AG09319 (cell line): Measurements from ENCODE around the gene PFKP.

Source experiments
- DNase-seq: peaks from one replicate; pipeline ENCODE4 v3.0.0-alpha.2; 2010; ENCODE audit warnings: low read depth; ENCODE audit errors: extremely low read depth
- TF ChIP-seq, protein P1 (sequence below): IDR thresholded peaks from 2 replicates; pipeline ENCODE4 v1.5.1; 2011; ENCODE audit warnings: low read depth, mild to moderate bottlenecking, inconsistent platforms, low read length, moderate library complexity

The PFKP gene

DNA sequence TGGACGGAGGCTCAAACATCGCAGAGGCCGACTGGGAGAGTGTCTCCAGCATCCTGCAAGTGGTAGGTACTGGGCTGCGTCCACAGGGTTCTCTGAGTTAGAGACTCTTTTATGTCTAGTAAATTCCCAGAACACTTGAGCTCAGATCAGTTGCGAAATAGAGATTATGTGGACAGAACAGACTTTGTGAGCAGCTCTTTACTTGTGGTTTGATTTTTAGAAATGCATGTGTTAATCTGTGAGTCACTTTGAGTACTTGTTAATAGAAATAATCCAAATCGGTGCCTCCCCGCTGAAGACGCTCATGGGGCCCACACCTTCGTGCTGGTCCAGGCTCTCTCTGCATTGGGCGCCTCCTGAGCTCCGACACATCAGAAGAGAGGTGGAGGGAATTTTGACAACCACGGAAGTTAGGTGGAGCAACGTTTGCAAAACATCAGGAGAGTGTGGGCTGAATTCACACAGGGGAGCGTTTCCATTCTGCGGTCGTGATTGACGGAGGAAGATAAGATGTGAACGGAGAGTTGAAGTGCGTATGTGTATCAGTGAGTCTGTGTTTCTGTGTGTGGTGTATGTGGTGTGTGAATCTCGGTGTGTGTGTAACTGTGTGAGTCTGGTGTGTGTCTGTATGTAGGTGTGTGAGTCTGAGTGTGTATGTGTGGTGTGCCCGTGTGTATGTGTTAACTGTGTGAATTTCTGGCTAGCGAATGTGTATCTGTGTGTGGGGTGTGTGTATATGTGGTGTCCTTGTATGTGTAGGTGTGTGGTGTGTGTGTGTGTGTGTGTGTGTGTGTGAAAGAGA, 32.1 kb downstream of the PFKP start:
- no peak for DNase-seq
- TF ChIP-seq, protein P1, sequence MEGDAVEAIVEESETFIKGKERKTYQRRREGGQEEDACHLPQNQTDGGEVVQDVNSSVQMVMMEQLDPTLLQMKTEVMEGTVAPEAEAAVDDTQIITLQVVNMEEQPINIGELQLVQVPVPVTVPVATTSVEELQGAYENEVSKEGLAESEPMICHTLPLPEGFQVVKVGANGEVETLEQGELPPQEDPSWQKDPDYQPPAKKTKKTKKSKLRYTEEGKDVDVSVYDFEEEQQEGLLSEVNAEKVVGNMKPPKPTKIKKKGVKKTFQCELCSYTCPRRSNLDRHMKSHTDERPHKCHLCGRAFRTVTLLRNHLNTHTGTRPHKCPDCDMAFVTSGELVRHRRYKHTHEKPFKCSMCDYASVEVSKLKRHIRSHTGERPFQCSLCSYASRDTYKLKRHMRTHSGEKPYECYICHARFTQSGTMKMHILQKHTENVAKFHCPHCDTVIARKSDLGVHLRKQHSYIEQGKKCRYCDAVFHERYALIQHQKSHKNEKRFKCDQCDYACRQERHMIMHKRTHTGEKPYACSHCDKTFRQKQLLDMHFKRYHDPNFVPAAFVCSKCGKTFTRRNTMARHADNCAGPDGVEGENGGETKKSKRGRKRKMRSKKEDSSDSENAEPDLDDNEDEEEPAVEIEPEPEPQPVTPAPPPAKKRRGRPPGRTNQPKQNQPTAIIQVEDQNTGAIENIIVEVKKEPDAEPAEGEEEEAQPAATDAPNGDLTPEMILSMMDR = no peak

DNA sequence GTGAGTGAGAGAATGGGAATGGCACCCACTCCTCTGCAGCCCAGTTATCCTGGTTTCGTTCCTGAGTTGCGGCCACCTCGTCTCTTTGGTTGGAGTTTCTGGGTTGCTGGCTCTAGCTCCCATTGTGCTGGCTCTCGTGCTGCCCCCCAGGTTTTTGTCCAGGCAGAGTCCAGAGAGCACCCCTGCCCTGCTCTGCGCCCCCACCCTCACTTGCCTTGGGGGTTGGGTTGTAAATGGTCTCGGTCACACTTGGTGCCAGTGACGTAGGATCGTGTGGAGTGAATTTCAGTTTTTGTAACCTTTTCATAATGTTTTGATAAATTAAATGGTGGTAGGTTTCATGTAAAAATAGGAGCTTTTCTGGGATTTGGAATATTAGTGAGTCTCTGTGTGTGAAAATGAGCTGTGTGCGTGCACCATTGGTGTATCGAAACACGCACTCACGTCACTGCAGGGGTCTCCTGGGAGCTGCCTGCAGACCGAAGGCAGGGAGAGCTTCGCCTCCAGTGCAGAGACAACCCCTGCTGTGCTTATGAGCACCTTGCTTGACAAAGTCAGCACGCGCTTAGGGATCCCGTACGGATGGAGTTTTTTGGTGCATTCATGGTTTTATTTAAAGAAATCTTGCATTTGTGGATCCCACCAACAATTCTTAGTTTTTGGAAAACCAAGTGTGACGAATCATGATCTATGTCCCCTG, 32.9 kb downstream of the PFKP start:
- no peak for DNase-seq
- TF ChIP-seq, protein P1 = no peak

DNA sequence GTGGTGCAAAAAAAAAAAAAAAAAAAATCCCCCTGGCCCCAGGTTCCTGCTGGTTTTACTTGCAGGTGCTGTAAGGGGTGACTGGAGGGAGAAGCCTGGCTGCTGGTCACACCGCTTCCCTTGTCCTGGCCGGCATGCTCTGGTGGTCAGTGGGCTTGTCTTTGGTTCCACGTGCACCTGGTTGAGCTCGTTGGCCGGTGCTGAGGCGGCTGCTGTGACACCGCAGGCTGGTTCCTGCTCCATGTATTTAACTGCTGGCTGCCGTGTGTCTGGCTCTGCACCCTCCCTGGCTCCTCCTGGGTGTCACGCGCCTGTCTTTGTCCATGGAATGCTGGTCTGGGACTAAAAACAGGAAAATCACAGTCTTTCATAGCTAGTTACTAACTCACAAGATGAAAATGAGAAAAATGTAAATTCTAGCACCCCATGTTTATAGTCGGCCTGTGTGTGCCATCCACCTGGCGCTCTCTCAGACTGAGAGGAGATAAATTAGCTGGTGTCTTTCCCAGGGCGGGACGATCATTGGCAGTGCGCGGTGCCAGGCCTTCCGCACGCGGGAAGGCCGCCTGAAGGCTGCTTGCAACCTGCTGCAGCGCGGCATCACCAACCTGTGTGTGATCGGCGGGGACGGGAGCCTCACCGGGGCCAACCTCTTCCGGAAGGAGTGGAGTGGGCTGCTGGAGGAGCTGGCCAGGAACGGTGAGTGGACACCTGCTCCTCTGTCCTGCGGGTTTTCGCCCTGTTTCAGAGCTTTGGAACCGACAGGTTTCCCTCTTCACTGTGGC, 33.7 kb downstream of the PFKP start:
- no peak for DNase-seq
- TF ChIP-seq, protein P1 = no peak

DNA sequence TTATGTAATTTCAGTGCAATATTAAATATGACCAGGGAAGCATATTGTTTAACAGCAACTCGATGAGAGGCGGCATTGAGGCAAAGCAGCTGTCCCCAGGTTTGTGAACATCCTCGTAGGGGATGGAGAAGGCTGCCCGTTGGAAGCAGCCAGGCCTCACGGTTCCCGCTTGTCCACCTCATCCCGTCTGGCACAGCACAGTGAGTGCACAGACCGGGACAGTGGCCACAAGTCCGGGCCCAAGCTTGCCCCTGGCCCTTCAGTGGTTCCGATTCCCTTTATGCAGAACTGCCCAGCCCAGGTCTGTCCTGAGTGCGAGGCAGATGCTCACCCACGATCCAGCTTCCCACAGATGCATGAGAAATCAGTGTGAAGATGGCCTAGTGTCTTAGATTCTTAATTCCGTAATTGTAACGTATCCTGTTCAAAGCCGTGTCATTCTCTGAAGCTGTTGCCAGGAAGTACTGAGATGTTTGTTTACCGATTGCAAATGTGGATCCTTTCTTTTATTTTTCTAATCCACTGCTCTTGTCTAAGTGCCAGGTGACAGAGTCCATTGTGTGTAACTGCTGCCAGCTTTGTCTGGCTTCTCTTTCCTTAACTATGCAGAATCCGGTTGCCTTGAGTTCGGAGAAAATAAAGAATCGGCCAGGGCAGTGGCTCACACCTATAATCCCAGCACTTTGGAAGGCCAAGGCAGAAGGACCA, 35.5 kb downstream of the PFKP start:
- no peak for DNase-seq
- TF ChIP-seq, protein P1 = no peak

DNA sequence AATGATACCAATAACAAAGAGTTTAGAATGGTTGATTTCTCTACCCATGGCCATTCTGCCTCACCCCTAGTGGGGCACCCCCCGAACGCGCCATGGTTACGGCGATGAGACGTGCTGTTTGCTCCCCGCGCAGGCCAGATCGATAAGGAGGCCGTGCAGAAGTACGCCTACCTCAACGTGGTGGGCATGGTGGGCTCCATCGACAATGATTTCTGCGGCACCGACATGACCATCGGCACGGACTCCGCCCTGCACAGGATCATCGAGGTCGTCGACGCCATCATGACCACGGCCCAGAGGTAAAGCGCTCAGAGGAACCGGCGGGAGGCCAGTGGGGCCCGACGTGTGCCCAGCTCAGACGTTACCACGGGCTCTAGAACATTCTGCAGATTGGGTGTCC, 36.3 kb downstream of the PFKP start:
- TF ChIP-seq, protein P1 = no peak
- DNase-seq = no peak

DNA sequence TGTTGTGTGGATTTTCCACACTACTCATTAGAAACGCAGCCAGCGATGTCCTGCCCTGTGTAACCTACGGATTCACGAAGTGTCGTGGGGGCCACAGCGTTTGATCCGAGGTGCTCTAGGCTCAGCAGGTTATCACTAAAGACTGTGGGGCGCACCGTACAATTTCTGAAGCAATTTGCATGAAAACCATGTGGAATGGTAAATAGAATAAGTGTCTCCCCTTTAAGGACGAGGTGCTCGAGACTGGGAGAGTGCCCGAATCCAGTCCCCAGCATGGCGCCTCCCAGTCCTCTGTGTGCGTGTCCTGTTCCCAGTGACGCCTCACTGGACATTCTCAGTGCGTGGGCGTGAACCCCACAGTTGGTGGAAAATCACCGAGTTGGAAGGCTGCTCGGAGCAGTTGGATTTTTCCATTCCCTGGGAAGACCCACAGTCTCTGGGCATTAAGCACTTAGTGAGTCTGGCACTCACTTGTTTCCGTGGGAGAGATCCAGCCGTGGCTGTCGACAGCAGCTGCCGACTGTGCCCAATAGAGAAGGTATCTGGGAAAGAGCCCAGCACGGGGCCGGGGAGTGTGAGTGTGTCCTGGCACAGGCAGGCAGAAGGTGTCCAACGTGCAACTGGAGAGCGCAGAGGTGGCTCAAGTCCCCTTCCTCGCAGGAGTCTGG, 37.0 kb downstream of the PFKP start:
- TF ChIP-seq, protein P1 = no peak
- DNase-seq = no peak
